GM04504 (cell line): ENCODE measurements around the gene CHST11.

Source experiments
- DNase-seq: peaks from one replicate; pipeline ENCODE4 v3.0.0-alpha.2; 2012; ENCODE audit warnings: low read depth

The CHST11 gene

DNA sequence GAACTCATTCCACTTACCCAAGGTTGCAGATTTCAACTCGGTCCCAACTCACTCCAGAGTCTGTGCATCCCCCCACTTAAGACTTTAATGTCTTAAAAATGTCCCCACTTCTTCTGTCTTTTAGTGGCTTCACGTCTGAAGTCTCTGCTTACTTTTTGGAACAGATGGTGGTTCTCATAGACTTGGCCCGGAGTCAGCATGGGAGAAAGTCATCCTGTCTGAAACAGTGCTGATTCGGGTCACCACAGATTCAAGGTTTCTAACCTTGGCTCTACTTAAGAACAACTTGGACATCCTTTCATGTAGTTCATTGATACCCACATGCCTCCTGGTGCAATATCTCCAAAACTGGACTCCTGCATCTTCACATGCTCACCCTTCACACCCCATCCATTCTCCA is 26.0 kb downstream of the CHST11 start:
- no peak for DNase-seq

DNA sequence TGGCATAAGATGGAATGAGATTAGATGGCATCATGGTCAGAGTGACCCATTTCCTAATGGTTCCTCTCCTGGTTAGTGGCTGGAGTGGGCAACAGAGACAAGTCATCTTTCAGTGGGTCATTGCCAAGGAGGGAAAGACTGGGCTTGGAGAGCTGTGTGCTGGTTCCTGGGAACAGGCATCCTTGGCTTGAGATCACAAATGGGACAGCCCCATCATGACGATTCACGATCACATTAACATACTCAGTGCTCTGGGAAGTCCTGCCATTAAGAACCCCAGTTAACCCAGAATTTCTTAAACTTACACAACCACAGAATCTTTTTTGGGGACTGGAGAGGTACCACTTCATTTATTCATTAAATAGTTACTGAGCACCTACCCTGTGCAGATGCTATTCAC is 27.3 kb downstream of the CHST11 start:
- no peak for DNase-seq

DNA sequence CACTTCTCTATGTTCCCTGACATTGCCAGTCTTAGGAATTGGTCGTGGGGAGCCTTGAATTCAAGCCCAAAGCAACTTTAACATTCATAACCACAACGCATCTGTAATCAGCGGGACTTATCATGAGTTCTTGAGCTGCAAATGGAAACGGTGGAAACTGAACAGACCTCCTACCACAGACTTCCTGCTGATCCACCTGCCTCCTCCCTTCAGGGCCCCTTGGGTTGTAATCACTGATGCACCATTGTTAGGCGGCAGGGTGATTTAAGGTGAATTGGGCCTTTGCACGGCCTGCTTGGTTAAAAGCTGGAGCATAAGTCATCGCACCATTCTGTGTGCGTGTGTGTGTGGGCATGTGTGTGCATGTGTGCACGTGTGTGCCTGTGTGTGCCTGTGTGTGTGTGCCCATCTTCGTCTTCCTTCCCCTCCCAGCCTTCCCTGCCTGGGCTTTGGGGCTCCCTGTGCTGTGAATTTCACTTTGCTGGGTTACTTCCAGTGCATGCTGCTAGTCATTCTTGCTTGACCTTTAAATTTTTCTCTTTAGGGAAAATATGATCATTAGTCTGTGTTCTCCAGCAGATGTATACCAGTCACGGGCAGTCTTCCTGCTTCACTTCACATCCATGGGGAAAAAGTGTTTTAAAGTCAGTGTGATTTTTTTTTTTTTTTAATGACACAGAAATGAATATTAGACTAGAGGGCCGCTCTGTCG is 29.1 kb downstream of the CHST11 start:
- DNase-seq: no peak

DNA sequence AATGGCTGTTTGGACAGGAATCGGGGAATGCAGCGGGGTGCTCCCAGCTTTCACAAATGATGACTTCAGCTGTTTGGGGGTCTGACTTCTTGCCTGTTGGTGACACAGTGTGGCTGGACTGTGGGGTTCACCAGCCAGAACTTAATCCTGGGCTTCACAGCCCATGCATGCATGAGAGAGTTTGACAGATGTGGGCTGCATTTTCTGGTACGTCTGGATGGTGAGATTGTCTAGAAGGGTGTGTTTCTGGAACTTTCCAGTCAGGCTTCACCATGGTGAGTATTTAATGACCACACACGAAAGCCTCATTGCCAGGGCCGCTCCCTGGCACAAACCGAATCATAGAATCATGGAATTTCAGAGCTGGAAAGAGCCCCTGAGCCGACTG is 29.6 kb downstream of the CHST11 start:
- no peak for DNase-seq

DNA sequence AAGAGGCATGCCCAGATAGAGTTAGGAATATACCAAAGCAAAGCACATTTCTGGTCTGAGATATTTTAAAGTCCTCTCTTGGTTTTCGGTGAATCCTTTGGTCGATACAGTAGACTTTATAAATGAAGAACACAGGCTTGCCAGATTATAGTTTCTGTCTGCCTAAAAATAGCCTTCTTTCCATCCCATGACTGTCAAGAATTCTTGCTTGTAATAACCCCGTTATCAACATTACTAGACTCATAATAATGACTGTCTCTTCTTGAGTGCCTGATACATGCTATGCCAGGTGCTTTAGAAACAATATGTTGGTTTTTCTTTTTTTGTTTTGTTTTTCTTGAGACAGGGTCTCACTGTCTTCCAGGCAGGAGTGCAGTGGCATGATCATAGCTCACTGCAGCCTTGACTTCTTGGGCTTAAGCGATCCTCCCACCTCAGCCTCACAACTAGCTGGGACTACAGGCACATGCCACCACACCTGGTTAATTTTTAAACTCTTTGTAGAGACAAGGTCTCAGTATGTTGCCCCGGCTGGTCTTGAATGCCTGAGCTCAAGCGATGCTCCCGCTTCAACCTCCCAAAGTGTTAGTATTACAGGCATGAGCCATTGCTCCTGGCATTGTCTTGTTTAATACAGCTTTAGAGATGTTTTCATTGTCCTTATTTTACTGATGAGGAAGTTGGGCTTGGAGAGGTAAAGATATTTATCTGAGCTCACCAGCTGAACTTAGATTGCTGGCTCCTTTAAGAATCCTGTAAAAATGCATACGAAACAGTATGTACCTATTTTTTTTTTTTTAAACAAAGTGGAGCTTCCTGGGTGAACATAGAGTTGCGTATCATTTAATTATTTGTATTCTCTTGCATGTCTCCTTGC is 30.4 kb downstream of the CHST11 start:
- no peak for DNase-seq

DNA sequence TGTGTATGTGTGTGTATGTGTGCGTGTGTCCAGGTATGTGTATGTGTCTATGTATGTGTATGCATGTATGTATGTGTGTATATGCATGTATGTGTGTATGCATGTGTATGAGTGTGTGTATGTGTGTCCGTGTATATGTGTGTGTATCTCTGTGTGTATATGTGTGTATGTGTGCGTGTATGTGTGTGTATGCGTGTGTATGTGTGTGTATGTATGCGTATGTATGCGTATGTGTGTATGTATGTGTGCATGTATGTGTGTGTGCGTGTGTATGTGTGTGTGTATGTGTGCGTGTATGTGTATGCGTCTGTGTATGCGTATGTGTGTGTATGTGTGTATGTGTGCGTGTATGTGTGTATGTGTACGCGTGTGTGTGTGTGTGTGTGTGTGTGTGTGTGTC is 31.6 kb downstream of the CHST11 start:
- DNase-seq: no peak

DNA sequence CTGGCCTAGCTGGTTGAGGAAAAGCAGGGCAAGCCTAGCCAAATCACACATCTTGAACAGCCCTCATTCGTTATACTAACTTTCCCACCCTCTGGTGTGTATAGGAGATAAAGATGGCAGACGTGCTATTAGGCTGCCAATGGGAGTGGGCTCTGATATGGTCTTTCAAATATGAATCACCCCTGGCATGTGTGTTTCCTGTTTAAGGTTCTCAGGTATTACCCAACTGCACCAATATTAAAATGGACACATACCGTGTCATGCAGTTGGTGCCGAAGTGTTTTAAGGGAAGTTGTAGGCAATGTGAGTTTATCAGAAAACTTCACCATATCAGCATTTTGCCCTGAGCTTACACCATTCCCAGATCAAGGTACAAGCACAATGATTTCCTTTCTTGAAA is 33.4 kb downstream of the CHST11 start:
- no peak for DNase-seq

DNA sequence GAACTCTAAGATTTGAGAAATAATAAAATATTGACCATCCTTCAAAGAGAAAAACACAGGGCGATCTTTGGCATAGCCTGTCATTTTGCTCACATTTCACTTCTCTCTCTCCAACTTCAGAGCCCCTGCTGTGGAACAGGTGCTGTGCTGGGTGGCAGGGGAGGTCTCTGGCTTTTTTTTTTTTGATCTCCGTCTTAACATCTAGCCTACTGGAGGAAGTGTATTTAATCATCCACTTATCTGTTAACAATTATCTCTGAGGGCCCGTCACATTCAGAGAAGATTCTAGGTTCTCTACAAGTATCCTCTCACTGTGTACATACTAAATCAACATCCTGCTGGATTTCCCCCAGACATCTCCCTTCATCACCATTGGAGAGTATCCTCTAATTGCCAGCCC is 34.1 kb downstream of the CHST11 start:
- DNase-seq: no peak

DNA sequence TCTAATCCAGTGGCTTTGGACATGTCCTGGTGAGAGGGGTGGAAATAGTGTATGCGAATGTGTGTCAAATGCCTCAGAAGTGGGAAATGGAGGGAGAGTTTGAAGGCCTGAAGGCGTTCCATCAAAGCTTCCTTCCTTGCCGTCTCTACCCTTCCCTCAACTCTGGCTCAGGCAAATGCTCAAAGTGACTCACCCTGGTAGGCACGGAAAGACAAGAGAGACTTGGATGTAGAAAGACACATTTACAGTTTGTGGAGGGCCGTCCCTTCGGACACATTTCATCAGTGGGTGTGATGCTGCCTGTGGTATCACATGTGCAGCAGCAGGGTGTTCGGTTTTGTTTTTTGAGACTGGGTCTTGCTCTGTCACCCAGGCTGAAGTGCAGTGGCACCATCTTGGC is 36.7 kb downstream of the CHST11 start:
- DNase-seq: no peak

DNA sequence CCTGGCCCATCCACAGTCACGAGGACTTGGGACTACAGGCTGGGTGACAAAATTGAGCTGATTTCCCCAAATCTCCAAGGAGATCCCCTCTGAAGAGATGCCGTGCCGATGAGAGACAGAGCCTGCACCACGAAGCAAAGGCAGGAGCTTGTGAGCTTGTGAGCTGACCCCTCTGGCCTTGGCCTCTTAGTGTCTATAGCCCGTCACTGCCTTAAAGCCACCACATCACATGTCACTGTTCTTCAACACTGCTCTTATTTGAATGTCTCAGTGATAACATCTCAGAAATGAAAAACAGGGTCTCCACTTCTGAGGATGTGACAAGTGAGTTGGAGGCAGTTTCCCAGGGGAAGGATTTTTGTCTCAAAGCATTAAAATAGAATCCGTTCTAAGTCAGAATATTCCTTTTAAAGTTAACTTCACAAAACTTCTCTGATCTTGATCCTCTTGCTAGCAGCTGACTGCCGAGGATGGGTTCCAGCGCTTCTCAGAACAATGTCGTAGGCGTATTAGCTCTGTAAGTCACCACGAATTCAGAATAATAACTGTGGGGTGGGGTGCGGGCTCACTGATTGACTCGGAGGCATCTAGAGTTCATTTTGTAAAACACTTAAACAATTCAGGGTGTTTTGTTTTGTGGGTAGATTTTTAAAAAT is 37.5 kb downstream of the CHST11 start:
- no peak for DNase-seq

DNA sequence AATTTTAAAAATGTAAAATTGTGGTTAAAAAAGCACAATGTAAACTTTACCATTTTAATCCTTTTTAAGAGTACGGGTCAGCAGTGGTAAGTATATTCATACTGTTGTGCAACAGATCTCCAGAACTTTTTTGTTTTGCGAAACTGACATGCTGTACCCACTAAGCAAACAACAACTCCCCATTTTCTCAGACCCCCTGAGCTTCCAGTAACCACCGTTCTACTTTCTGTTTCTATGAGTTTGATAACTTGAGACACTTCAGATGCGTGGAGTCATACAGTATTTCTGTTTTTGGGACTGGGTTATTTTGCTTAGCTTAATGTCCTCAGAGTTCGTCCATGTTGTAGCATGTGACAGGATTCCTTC is 38.0 kb downstream of the CHST11 start:
- no peak for DNase-seq

DNA sequence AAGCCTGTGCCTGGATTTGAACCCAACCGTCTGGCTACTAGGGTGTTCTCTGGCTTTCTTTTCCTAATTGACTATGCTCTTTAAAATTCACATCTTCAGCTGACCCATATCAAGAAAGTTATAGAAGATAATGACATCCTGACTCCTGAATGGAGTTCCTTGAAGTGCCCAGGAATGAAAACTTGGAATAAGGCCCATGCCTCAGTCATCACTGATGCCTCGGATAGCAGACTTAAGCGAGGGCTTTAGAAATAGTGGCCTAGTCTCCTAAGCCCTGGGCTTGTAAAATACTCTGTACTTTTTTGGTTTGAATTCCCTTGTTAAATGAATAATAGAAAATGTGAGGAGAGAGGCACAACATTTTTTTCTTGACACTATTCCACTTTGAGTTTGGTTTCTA is 39.0 kb downstream of the CHST11 start:
- DNase-seq: no peak

DNA sequence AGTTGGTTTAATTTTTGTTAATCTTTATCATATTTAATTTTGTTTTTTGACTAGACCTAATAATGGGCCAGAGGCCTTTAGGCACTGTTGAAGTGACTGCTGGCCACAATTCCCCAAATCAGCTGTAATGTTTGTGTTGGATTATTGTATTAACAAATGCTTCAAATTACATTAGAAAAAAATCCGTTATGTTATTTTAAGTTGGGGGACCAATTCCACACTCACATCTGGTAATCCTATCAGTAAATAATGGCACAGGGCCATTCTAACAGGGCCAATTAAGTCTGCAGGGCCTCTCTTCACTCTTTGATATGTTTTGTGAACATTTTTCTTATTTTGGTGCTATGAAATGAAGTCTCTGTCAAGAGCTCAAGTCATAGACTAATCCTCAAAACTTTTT is 39.6 kb downstream of the CHST11 start:
- DNase-seq: no peak

DNA sequence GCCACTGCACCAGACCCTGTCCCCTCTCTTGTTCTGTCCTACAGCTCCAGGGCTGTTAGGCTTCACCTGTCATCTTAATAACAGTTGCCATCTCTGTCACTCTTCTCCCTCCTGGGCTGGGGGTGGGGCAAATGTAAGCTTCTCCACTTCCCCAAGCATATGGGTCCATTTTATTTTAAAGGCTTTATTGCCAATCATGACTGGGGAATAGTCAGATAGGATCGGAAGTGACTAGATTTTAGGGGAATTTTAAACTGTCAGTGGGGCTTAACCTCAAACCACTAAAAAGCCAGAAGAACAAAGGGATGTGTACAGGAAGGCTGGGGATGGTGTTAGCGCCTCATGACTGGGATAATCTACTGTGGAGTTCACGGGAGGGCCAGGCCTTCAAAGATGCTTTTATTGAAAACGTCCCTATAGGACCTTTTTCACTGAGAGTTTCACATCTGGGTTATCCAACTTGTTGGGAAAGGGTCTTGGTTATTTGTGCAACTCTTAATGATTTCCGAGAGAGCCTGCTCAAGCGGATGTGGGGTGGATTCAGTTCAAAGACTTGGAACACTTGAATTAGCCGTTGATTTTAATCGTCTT is 41.6 kb downstream of the CHST11 start:
- no peak for DNase-seq

DNA sequence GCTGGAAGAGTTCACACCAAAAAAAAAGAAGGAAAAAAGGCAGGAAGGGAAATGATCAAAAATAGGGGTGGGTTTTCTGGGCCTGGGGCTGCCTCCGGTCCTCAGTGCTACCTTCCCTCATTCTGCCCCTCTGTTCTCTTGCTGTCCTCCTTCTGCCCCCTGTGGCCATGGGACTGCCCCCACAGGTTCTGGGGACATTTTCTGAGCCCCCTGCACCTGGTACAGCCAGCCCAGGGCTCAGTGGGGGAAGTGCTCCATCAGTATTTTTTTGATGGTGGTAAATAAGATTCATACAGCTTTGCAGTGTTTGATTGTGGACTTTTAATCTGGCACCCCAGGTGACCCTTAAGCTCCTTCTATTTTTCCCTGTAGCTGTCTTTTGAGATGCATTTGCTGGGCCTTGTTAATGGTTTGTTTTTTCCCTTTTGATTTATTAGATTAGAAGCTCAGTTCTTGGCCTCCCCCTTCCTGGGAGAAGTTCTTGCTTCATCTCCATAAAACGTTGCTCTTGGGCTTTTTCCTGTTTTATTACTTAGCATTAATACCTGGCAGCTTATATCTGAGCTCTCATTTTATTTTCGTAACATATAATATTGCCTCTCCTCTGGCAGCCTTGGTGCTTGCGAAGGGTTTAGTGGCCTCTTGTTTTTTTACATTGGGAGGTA is 43.1 kb downstream of the CHST11 start:
- DNase-seq: no peak

DNA sequence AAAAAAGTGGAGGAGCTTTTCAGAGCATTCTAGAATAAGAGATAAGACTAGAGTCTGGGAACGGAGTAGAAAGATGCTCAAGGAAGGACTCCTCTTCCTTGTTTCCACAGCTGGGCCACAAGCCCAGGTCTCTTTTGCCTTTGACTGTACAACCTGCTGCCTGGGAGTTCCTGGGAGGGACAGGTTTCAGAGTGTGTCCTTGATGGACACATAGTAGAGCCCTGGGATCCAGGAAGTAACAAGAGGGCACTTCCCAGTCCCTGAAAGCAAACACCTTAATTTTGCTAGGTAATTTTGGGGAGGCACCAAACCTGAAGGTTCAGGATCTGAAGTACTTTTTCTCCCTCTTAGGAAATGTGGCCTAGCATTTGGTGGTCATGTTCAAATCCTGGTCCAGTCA is 44.4 kb downstream of the CHST11 start:
- no peak for DNase-seq

DNA sequence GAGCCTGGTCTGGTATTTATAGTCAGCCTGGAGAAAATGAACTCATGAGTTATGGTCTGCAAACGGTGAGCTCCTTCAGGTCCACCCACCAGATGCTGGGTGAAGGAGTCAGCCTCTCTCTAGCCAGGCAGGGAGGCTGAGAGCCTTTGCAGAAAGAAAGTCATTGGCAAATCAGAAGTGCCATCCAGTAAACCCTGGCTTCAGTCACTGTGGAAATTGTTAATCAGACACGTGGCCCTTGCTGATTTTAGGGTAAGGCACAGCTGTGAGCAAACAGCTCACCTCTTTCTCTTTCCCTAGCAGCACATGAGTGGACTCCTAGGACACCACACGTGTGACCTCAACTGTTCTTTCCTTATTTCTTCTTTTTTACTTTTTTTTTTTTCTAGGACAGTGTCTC is 44.9 kb downstream of the CHST11 start:
- no peak for DNase-seq

DNA sequence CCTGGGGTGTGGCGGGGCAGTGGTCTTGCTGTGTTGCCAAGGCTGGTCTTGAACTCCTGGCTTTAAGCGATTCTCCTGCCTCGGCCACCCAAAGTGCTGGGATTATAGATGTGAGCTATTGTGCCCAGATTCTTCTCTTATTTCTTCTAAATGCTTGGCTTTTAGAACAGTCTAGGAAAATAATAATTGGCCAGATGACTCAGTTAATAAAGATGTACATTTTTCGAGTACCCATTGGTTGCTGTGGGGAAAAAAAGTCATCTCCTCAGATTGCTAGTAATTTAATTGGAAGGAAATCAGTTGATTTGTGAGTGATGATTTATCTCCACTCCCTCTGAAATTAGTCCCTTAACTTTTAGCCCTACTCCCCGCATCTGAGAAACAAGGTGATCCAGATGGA is 45.5 kb downstream of the CHST11 start:
- no peak for DNase-seq

DNA sequence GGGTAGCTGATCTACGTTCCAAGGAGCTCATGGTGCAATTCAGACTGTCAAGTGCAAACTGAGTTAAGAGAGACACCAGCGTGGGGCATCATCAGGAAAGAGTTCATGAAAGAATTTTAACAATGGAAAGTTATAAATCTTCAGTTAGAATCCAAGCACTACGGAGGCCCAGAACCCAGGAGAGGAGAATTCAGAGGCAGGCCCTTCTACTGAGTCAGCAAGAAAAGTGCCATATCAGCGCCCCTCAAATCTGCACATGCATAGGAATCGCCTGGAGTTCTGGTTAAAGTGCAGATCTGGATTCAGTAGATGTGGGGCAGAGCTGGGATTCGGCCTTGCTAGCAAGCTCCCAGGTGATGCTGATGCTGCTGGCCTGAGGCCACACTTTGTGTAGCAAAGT is 45.9 kb downstream of the CHST11 start:
- DNase-seq: no peak

DNA sequence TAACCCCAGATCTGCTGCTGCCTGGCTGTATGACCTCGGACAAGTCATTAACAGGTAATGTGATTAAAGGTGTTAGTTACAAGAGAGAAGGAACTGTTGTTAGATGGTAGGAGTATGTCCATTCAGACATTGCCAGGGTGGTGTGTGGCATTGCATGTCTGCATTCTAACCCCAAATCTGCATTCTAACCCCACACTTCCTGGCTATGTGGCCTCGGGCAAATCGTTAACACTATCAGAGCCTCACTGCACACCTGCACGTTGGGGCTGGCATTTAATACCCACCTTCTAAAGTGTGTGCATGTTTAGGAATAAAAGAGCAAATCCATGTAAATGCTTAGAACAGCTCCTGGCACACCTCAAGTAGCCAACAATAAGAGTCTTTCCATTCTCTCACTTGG is 46.4 kb downstream of the CHST11 start:
- no peak for DNase-seq

DNA sequence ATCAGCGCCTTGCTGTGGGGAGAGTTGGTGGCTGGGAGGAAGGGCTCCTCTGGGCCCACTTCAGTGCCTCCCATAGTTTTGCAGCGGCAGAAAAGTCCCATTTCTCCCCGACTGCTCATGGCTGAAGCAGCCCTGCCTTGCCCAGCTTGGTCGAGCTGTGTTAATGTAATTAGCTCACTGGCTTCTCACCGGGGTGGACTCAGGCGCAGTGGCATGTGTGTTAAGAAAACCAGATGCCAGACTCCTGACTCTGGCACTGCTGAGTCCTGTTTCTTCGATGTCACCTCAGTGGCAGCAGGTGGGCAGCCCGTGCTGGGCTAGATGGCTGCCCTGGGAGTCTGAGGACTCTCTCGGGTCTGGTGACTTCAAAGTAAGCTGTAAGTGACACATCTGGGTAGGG is 47.4 kb downstream of the CHST11 start:
- no peak for DNase-seq

DNA sequence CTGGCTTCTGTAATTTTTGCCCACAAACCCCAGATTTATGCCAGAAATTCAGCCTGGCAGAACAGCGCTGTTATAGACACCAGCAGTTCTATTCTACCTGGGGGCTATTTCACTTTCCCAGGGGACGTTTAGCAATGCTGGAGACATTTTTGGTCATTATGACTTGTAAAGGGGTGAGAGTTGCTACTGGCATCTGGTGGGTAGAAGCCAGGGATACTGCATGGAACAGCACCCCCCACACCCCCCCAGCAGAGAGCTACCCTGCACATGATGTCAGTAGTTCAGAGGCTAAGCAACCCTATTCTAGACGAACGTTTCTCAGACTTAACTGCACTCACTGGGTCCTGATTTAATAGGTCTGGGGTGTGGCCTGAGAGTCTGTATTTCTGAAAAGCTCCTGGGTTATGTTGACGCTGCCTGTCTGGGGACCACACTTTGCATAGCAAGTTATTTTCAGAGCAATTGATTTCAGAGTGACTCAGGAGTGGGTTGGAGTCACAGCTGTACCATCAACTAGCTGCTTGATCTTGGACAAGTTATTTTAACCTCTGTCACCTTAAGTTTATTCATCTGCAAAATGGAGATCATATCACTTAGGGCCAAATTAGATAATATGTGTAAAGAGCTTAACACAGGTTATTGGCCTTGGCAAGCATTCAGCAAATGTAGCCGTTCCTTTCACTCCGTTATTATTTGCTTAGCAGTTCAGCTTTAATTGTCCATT is 48.5 kb downstream of the CHST11 start:
- no peak for DNase-seq
